HUES48 (cell line): ENCODE results near the gene TICRR.
"Not testable (repeated sequence)": the region's sequence is repeated elsewhere in the genome, so short reads cannot be mapped to it uniquely, and the experiment has no call there.

ENCODE experiments used
- H3K27ac ChIP-seq: one replicate; pipeline ENCODE4 v1.7.0; 2013; ENCODE audit warnings: low read depth, low read length, inconsistent platforms
- H3K27me3 ChIP-seq: 2 replicates; pipeline ENCODE4 v1.6.1; 2013; ENCODE audit warnings: mild to moderate bottlenecking, low read length; ENCODE audit not compliant: control insufficient read depth, insufficient read depth
- H3K36me3 ChIP-seq: 2 replicates; pipeline ENCODE4 v1.6.1; 2013; ENCODE audit warnings: low read length; ENCODE audit not compliant: control insufficient read depth, insufficient read depth
- H3K4me1 ChIP-seq: 2 replicates; pipeline ENCODE4 v1.6.1; 2013; ENCODE audit warnings: mild to moderate bottlenecking, low read length; ENCODE audit not compliant: control insufficient read depth, insufficient read depth
- H3K4me3 ChIP-seq: 2 replicates; pipeline ENCODE4 v1.5.1; 2013; ENCODE audit warnings: mild to moderate bottlenecking, low read depth, low read length
- H3K9ac ChIP-seq: 2 replicates; pipeline ENCODE4 v1.6.1; 2013; ENCODE audit warnings: mild to moderate bottlenecking, low read depth, low read length, moderate library complexity
- H3K9me3 ChIP-seq: 2 replicates; pipeline ENCODE4 v1.6.1; 2013; ENCODE audit warnings: low read length; ENCODE audit not compliant: control insufficient read depth, insufficient read depth

TICRR gene

GRCh38 chr15:89543389-89543788 is 31.9 kb upstream of the TICRR start:
- H3K27me3 ChIP-seq = no peaks in the 10 kb centered on the region
- no peaks in the 10 kb centered on the region for H3K9me3 ChIP-seq
- H3K9ac ChIP-seq = no peak overlapping the region
- no peak overlapping the region for H3K4me3 ChIP-seq
- H3K27ac ChIP-seq = no peak overlapping the region
- no peaks in the 10 kb centered on the region for H3K36me3 ChIP-seq
- no peaks in the 10 kb centered on the region for H3K4me1 ChIP-seq

GRCh38 chr15:89549138-89549537 is 26.1 kb upstream of the TICRR start:
- not testable (repeated sequence) for H3K4me3 ChIP-seq, H3K27ac ChIP-seq, H3K9me3 ChIP-seq, H3K4me1 ChIP-seq, H3K36me3 ChIP-seq, H3K27me3 ChIP-seq, H3K9ac ChIP-seq

- no peaks in the 10 kb centered on the region for H3K9me3 ChIP-seq
- H3K9ac ChIP-seq = no peak overlapping the region
Measured at GRCh38 chr15:89550427-89550826, 24.8 kb upstream of the TICRR start.

GRCh38 chr15:89551550-89551949 is 23.7 kb upstream of the TICRR start:
- Histone ChIP-seq H3K27me3 (no peaks in the 10 kb centered on the region), H3K4me3 (no peak overlapping the region), H3K27ac (no peak overlapping the region), H3K36me3 (no peaks in the 10 kb centered on the region), H3K4me1 (no peaks in the 10 kb centered on the region), H3K9me3 (no peaks in the 10 kb centered on the region), H3K9ac (no peak overlapping the region)

More at GRCh38 chr15:89550427-89550826, 24.8 kb upstream of the TICRR start:
- Histone ChIP-seq H3K27me3 (no peaks in the 10 kb centered on the region), H3K4me1 (no peaks in the 10 kb centered on the region), H3K36me3 (no peaks in the 10 kb centered on the region), H3K4me3 (no peak overlapping the region), H3K27ac (no peak overlapping the region)

- Histone ChIP-seq H3K4me1 (no peaks in the 10 kb centered on the region), H3K27me3 (no peaks in the 10 kb centered on the region), H3K9me3 (no peaks in the 10 kb centered on the region)
Measured at GRCh38 chr15:89553632-89554031, 21.6 kb upstream of the TICRR start.

GRCh38 chr15:89554247-89554646 is 21.0 kb upstream of the TICRR start:
- H3K9me3 ChIP-seq = no peaks in the 10 kb centered on the region
- H3K4me3 ChIP-seq = no peak overlapping the region
- no peaks in the 10 kb centered on the region for H3K4me1 ChIP-seq
- H3K27me3 ChIP-seq = no peaks in the 10 kb centered on the region
- H3K9ac ChIP-seq = no peak overlapping the region
- no peaks in the 10 kb centered on the region for H3K36me3 ChIP-seq
- H3K27ac ChIP-seq = no peak overlapping the region

More at GRCh38 chr15:89553632-89554031, 21.6 kb upstream of the TICRR start:
- Histone ChIP-seq H3K27ac (no peak overlapping the region), H3K9ac (no peak overlapping the region), H3K36me3 (no peaks in the 10 kb centered on the region), H3K4me3 (no peak overlapping the region)

- H3K4me3 ChIP-seq = no peak overlapping the region
- no peaks in the 10 kb centered on the region for H3K4me1 ChIP-seq
- H3K9ac ChIP-seq = no peak overlapping the region
- no peak overlapping the region for H3K27ac ChIP-seq
- no peaks in the 10 kb centered on the region for H3K27me3 ChIP-seq
- no peaks in the 10 kb centered on the region for H3K36me3 ChIP-seq
- no peaks in the 10 kb centered on the region for H3K9me3 ChIP-seq
Measured at GRCh38 chr15:89555768-89556167, 19.5 kb upstream of the TICRR start.

GRCh38 chr15:89556413-89557262 is 18.6 kb upstream of the TICRR start:
- H3K36me3 ChIP-seq = no peaks in the 10 kb centered on the region
- no peak overlapping the region for H3K4me3 ChIP-seq
- no peaks in the 10 kb centered on the region for H3K9me3 ChIP-seq
- no peak overlapping the region for H3K27ac ChIP-seq
- H3K9ac ChIP-seq = no peak overlapping the region
- no peaks in the 10 kb centered on the region for H3K27me3 ChIP-seq
- H3K4me1 ChIP-seq = no peaks in the 10 kb centered on the region

- no peaks in the 10 kb centered on the region for H3K36me3 ChIP-seq
- H3K4me1 ChIP-seq = no peaks in the 10 kb centered on the region
- H3K9ac ChIP-seq = no peak overlapping the region
- H3K27ac ChIP-seq = no peak overlapping the region
- no peak overlapping the region for H3K4me3 ChIP-seq
- no peaks in the 10 kb centered on the region for H3K9me3 ChIP-seq
- no peaks in the 10 kb centered on the region for H3K27me3 ChIP-seq
Measured at GRCh38 chr15:89559769-89560264, 15.5 kb upstream of the TICRR start.

- no peaks in the 10 kb centered on the region for H3K27me3 ChIP-seq
- H3K9me3 ChIP-seq = no peaks in the 10 kb centered on the region
- H3K36me3 ChIP-seq = no peaks in the 10 kb centered on the region
- no peaks in the 10 kb centered on the region for H3K4me1 ChIP-seq
- H3K27ac ChIP-seq = no peak overlapping the region
- no peak overlapping the region for H3K4me3 ChIP-seq
- no peak overlapping the region for H3K9ac ChIP-seq
Measured at GRCh38 chr15:89566181-89566580, 9.1 kb upstream of the TICRR start.

GRCh38 chr15:89566621-89567294 is 8.5 kb upstream of the TICRR start:
- no peak overlapping the region for H3K9ac ChIP-seq
- no peaks in the 10 kb centered on the region for H3K9me3 ChIP-seq
- no peak overlapping the region for H3K27ac ChIP-seq
- H3K4me3 ChIP-seq = no peak overlapping the region
- H3K4me1 ChIP-seq = no peaks in the 10 kb centered on the region
- H3K36me3 ChIP-seq = no peaks in the 10 kb centered on the region
- H3K27me3 ChIP-seq = no peaks in the 10 kb centered on the region
